HepG2 (cell line): ENCODE data around the gene GPR68.

Experiments used
- KLF13 ChIP-seq: sonication (generic); formaldehyde crosslinking; IDR thresholded peaks from 2 replicates; pipeline ENCODE4 v1.4.0; 2020; ENCODE audit warnings: mild to moderate bottlenecking, missing genetic modification reagents
- SMAD3 ChIP-seq: sonication (generic); formaldehyde crosslinking; IDR thresholded peaks from 2 replicates; pipeline ENCODE4 v1.4.0; 2020; ENCODE audit warnings: missing genetic modification reagents

DNA sequence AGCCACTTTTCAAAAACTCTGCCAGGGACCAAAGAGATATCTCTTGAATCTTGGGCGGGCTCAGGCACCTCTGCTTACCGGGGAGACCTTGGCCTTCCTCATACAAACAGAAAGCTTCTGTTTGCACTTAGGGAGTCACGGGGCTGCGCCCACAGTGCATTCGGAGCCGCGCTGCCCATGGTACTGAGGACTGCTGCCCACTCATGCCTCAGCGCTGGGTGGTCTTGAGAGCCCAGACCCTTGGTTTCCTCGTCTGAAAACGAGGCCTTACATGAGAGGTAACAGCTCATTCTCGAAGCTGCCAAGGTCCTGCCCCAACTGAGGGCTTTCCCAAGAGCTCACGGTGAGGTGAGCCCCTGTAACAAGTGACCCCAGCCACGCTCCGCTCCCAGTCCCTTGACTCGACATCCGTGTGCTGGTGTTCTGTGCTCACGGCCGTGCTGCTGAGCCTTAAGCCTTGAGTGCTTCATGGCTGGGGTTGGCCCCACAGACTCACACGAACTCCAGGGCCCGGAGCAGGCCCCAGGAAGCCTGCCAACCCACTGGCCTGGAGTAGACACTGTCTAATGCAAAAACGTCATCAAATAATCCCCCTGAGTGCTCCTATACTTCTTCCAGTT is 47.4 kb upstream of the GPR68 start:
- TF ChIP-seq SMAD3 (CRISPR knock-in tag) (no peak), KLF13 (CRISPR knock-in tag) (no peak)
